ENCODE measurements around the gene COPS8.

Gene COPS8

GRCh38 chr2:237148624-237149023 is 62.9 kb downstream of the COPS8 start:
- Histone ChIP-seq H3K79me2 (ENCODE audit: insufficient read depth, low read length) (no peaks in the 10 kb centered on the region), H3K9me3 (ENCODE audit: insufficient read depth, low read depth, low read length) (peaks cover 15% of the 10 kb centered on the region; the same call in 1 of the 2 replicates), H4K20me1 (ENCODE audit: insufficient read depth, low read length, poor library complexity, severe bottlenecking) (no peaks in the 10 kb centered on the region), H3K9me2 (replicated peaks; ENCODE audit: low read depth, low read length) (no peaks in the 10 kb centered on the region), H3F3A (ENCODE audit: low read depth) (no peaks in the 10 kb centered on the region), H3K4me3 (ENCODE audit: low read length, poor library complexity, severe bottlenecking) (no peak overlapping the region), H3K27me3 (ENCODE audit: insufficient read depth, low read length, poor library complexity, severe bottlenecking) (no peaks in the 10 kb centered on the region), H3K4me2 (ENCODE audit: low read depth, low read length, poor library complexity, severe bottlenecking) (no peak overlapping the region), H2AFZ (ENCODE audit: low read length) (no peak overlapping the region), H3K9ac (ENCODE audit: low read depth, low read length, poor library complexity, severe bottlenecking) (no peak overlapping the region), H3K36me3 (ENCODE audit: insufficient read depth, low read length) (no peaks in the 10 kb centered on the region), H3K4me1 (ENCODE audit: insufficient read depth, low read length, poor library complexity, severe bottlenecking) (no peaks in the 10 kb centered on the region)
- TF ChIP-seq EZH2phosphoT487 (IDR thresholded peaks at IDR 0.05; ENCODE audit: borderline replicate concordance) (no peak), CTCF (conservative IDR thresholded peaks at IDR 0.05; ENCODE audit: low read length) (no peak)

- Histone ChIP-seq H3K9me2 (replicated peaks; ENCODE audit: low read depth, low read length) (no peaks in the 10 kb centered on the region), H3K79me2 (ENCODE audit: insufficient read depth, low read length) (no peaks in the 10 kb centered on the region), H3K36me3 (ENCODE audit: insufficient read depth, low read length) (no peaks in the 10 kb centered on the region), H3K4me3 (ENCODE audit: low read length, poor library complexity, severe bottlenecking) (no peak overlapping the region), H3K4me2 (ENCODE audit: low read depth, low read length, poor library complexity, severe bottlenecking) (no peak overlapping the region), H3K9ac (ENCODE audit: low read depth, low read length, poor library complexity, severe bottlenecking) (no peak overlapping the region), H3K27me3 (ENCODE audit: insufficient read depth, low read length, poor library complexity, severe bottlenecking) (no peaks in the 10 kb centered on the region), H4K20me1 (ENCODE audit: insufficient read depth, low read length, poor library complexity, severe bottlenecking) (no peaks in the 10 kb centered on the region), H3K4me1 (ENCODE audit: insufficient read depth, low read length, poor library complexity, severe bottlenecking) (no peaks in the 10 kb centered on the region), H3F3A (ENCODE audit: low read depth) (no peaks in the 10 kb centered on the region), H3K9me3 (ENCODE audit: insufficient read depth, low read depth, low read length) (peaks cover 15% of the 10 kb centered on the region; the same call in 1 of the 2 replicates), H2AFZ (ENCODE audit: low read length) (no peak overlapping the region)
- no peak for TF ChIP-seq CTCF (conservative IDR thresholded peaks at IDR 0.05; ENCODE audit: low read length)
- TF ChIP-seq EZH2phosphoT487 (IDR thresholded peaks at IDR 0.05; ENCODE audit: borderline replicate concordance): no peak
Measured at GRCh38 chr2:237149425-237149824, 63.7 kb downstream of the COPS8 start.

Data from Loucy (cell line).